MCF 10A (cell line): ENCODE results near the gene RAPGEF5. TPM values are rescaled to one million over a fixed set of nuclear protein-coding genes. Genes with fewer than 3 reads are reported as not detected.

Experiments
- BruUV-seq: library from RNA; stranded (reverse); fragments of 400-500 nt; replicated peaks from 2 replicates; lab custom pipeline; 2021; lab: Mats Ljungman, UMichigan
- CTCF ChIA-PET: fragments of 300-600 bp; sonication (Branson Sonifier 250); formaldehyde crosslinking; extraction: SDS; loops from one replicate; lab custom pipeline; 2021; ENCODE audit warnings: antibody characterized with exemption, inconsistent platforms; lab: Yijun Ruan, JAX
- POLR2A ChIA-PET: fragments of 300-600, 350-650 bp; sonication (Branson Sonifier 250); formaldehyde crosslinking; extraction: SDS; loops from one replicate; lab custom pipeline; 2020; ENCODE audit warnings: antibody characterized with exemption, inconsistent platforms; lab: Yijun Ruan, JAX
- DNase-seq: peaks from one replicate; pipeline ENCODE4 v3.0.0-alpha.2; 2018; ENCODE audit not compliant: unreplicated experiment
- H3K27ac Mint-ChIP-seq: one replicate; pipeline ENCODE4 v1.8.0; 2022; ENCODE audit warnings: mild to moderate bottlenecking, low read depth, mixed read lengths; ENCODE audit not compliant: unreplicated experiment
- H3K27me3 Mint-ChIP-seq: one replicate; pipeline ENCODE4 v1.8.0; 2022; ENCODE audit warnings: mixed read lengths; ENCODE audit not compliant: insufficient read depth, unreplicated experiment
- H3K36me3 Mint-ChIP-seq: one replicate; pipeline ENCODE4 v1.8.0; 2022; ENCODE audit warnings: mild to moderate bottlenecking, moderate library complexity, mixed read lengths; ENCODE audit not compliant: insufficient read depth, unreplicated experiment
- H3K4me1 Mint-ChIP-seq: one replicate; pipeline ENCODE4 v1.8.0; 2022; ENCODE audit warnings: mixed read lengths; ENCODE audit not compliant: insufficient read depth, unreplicated experiment
- H3K4me3 Mint-ChIP-seq: one replicate; pipeline ENCODE4 v1.8.0; 2022; ENCODE audit warnings: mild to moderate bottlenecking, moderate library complexity, mixed read lengths; ENCODE audit not compliant: unreplicated experiment
- H3K9me3 Mint-ChIP-seq: one replicate; pipeline ENCODE4 v1.8.0; 2022; ENCODE audit warnings: mixed read lengths; ENCODE audit not compliant: unreplicated experiment
- CTCF ChIP-seq: fragments of 200-600 bp; IDR thresholded peaks from one replicate; pipeline ENCODE4 v1.8.0; 2022; ENCODE audit warnings: antibody characterized with exemption, mild to moderate bottlenecking; ENCODE audit not compliant: unreplicated experiment
- intact Hi-C: fragments of 100-400 bp; cut with micrococcal nuclease; formaldehyde crosslinking; loops from 2 replicates; pipeline ENCODE4 v1.14.1; 2022
- total RNA-seq: library from RNA; stranded (reverse); gene quantifications from 2 replicates; pipeline ENCODE4 v1.2.3, GENCODE V29; 2022

Gene RAPGEF5
- total RNA-seq, 1 experiment from 2014 or later: 1.9 TPM

GRCh38 chr7:22193450-22193983 lies 163.4 kb downstream of the RAPGEF5 start:
- no peaks in the 10 kb centered on the region for H3K4me1 Mint-ChIP-seq
- no TSS peak for BruUV-seq
- no peak for TF ChIP-seq CTCF
- no peaks in the 10 kb centered on the region for H3K9me3 Mint-ChIP-seq
- H3K27ac Mint-ChIP-seq: no peak overlapping the region
- intact Hi-C loops: no loop called here
- DNase-seq: no peak
- ChIA-PET POLR2A (interaction anchor here (0.6 kb wide), 1 partner anchor 108 kb away, joined by 3 read pairs; no protein-coding TSS in a partner anchor), CTCF (no interaction called here)
- H3K27me3 Mint-ChIP-seq: no peaks in the 10 kb centered on the region
- H3K4me3 Mint-ChIP-seq: no peak overlapping the region
- H3K36me3 Mint-ChIP-seq: peaks cover 6% of the 10 kb centered on the region

GRCh38 chr7:22192801-22193200 lies 164.2 kb downstream of the RAPGEF5 start:
- DNase-seq: no peak
- ChIA-PET POLR2A (interaction anchor here (0.6 kb wide), 1 partner anchor 109 kb away, joined by 3 read pairs; no protein-coding TSS in a partner anchor), CTCF (no interaction called here)
- no peaks in the 10 kb centered on the region for H3K9me3 Mint-ChIP-seq
- no peak overlapping the region for H3K4me3 Mint-ChIP-seq
- H3K4me1 Mint-ChIP-seq: no peaks in the 10 kb centered on the region
- H3K27me3 Mint-ChIP-seq: no peaks in the 10 kb centered on the region
- peaks cover 6% of the 10 kb centered on the region for H3K36me3 Mint-ChIP-seq
- TF ChIP-seq CTCF: no peak
- no TSS peak for BruUV-seq
- intact Hi-C loops: no loop called here
- no peak overlapping the region for H3K27ac Mint-ChIP-seq

- Mint-ChIP-seq H3K27me3 (no peaks in the 10 kb centered on the region), H3K4me1 (no peaks in the 10 kb centered on the region), H3K4me3 (no peak overlapping the region), H3K9me3 (no peaks in the 10 kb centered on the region), H3K27ac (no peak overlapping the region), H3K36me3 (peaks cover 6% of the 10 kb centered on the region)
- intact Hi-C loops: no loop called here
- no peak for DNase-seq
- POLR2A ChIA-PET: interaction anchor here (0.5 kb wide), 1 partner anchor 25 kb away, joined by 3 read pairs; no protein-coding TSS in a partner anchor
- TF ChIP-seq CTCF: no peak
- BruUV-seq: no TSS peak
- CTCF ChIA-PET: no interaction called here
Observed at GRCh38 chr7:22190736-22191135, 166.2 kb downstream of the RAPGEF5 start.

- Mint-ChIP-seq H3K9me3 (no peaks in the 10 kb centered on the region), H3K4me1 (no peaks in the 10 kb centered on the region), H3K27me3 (no peaks in the 10 kb centered on the region), H3K36me3 (peaks cover 6% of the 10 kb centered on the region), H3K27ac (no peak overlapping the region), H3K4me3 (no peak overlapping the region)
- no peak for TF ChIP-seq CTCF
- ChIA-PET POLR2A (interaction anchor here (0.7 kb wide), 1 partner anchor 14 kb away, joined by 6 read pairs; no protein-coding TSS in a partner anchor), CTCF (interaction anchor here (0.6 to 0.9 kb wide), 3 partner anchors 8 to 80 kb away, joined by 3 read pairs; no protein-coding TSS in a partner anchor)
- intact Hi-C loops: no loop called here
- DNase-seq: no peak
- no TSS peak for BruUV-seq
Observed at GRCh38 chr7:22189741-22190140, 167.2 kb downstream of the RAPGEF5 start.
